H1 (cell line): ENCODE results near the gene KCNJ9. TPM values are rescaled to one million over a fixed set of nuclear protein-coding genes. Genes with fewer than 3 reads are reported as not detected.

Source experiments
- CTCF ChIA-PET: fragments of 300-600 bp; sonication (Branson Sonifier 250); formaldehyde crosslinking; loops from one replicate; lab custom pipeline; 2021; ENCODE audit not compliant: partially characterized antibody; lab: Charles Lee
- POLR2A ChIA-PET: fragments of 300-600 bp; sonication (Branson Sonifier 250); formaldehyde crosslinking; loops from one replicate; lab custom pipeline; 2021; ENCODE audit warnings: inconsistent platforms; ENCODE audit not compliant: partially characterized antibody; lab: Charles Lee
- DNase-seq, 2 experiments: peaks; one replicate each; pipeline versions ENCODE4 v3.0.0 to v3.0.0-alpha.2; 2010 to 2022; ENCODE audit warnings: low spot score in 2 of 2, low read depth in 1 of 2, mixed read lengths in 1 of 2
- FAIRE-seq: peaks from 2 replicates; lab custom pipeline; 2011; peaks lifted over from hg19 to GRCh38; lab: Jason Lieb, UNC
- H2AFZ ChIP-seq: 2 replicates; pipeline ENCODE4 v1.8.1; 2012; ENCODE audit warnings: low read length, inconsistent platforms
- H2AK5ac ChIP-seq: 2 replicates; pipeline ENCODE4 v1.6.1; 2013; ENCODE audit warnings: low read depth, low read length
- H2BK120ac ChIP-seq: replicated peaks from 2 replicates; pipeline ENCODE3; 2013; ENCODE audit warnings: low read depth, low read length, inconsistent platforms
- H2BK12ac ChIP-seq: 2 replicates; pipeline ENCODE4 v1.6.1; 2013; ENCODE audit warnings: low read depth, low read length
- H2BK15ac ChIP-seq: 2 replicates; pipeline ENCODE4 v1.6.1; 2013; ENCODE audit warnings: low read length
- H2BK20ac ChIP-seq: 2 replicates; pipeline ENCODE4 v1.6.1; 2013; ENCODE audit warnings: low read length
- H2BK5ac ChIP-seq: 2 replicates; pipeline ENCODE4 v1.6.1; 2013; ENCODE audit warnings: low read depth, low read length
- H3K14ac ChIP-seq: 2 replicates; pipeline ENCODE4 v1.6.1; 2013; ENCODE audit warnings: inconsistent platforms; ENCODE audit not compliant: insufficient read length
- H3K18ac ChIP-seq: 2 replicates; pipeline ENCODE4 v1.6.1; 2013; ENCODE audit warnings: low read length; ENCODE audit errors: extremely low read depth
- H3K23ac ChIP-seq: 2 replicates; pipeline ENCODE4 v1.6.1; 2013; ENCODE audit warnings: inconsistent platforms; ENCODE audit not compliant: insufficient read length
- H3K23me2 ChIP-seq: 2 replicates; pipeline ENCODE4 v1.6.1; 2013; ENCODE audit warnings: low read depth, low read length
- H3K27ac ChIP-seq: 2 replicates; pipeline ENCODE4 v1.6.1; 2011; ENCODE audit warnings: low read depth, low read length, inconsistent platforms
- H3K27me3 ChIP-seq, 4 experiments: replicated peaks in 1 of 4; 1 replicate in 1 of 4; 2 replicates in 3 of 4; pipeline versions ENCODE4 v1.6.1 to v1.8.1; 2011 to 2013; ENCODE audit warnings: low read length in 3 of 4, mild to moderate bottlenecking in 3 of 4, inconsistent platforms in 2 of 4, mixed read lengths in 2 of 4, moderate library complexity in 1 of 4; ENCODE audit not compliant: control insufficient read depth in 3 of 4, insufficient read depth in 3 of 4; ENCODE audit errors: extremely low read depth in 1 of 4
- H3K36me3 ChIP-seq, 4 experiments: 2 replicates each; pipeline versions ENCODE4 v1.6.1 to v1.8.1; 2011 to 2013; ENCODE audit warnings: mild to moderate bottlenecking in 4 of 4, low read length in 3 of 4, moderate library complexity in 2 of 4, control low read depth in 1 of 4, inconsistent platforms in 1 of 4; ENCODE audit not compliant: insufficient read depth in 4 of 4, control insufficient read depth in 2 of 4
- H3K4ac ChIP-seq: replicated peaks from 2 replicates; pipeline ENCODE3; 2013; ENCODE audit warnings: low read length, low read depth, mixed read lengths, inconsistent platforms; ENCODE audit not compliant: insufficient read length
- H3K4me1 ChIP-seq, 4 experiments: replicated peaks in 1 of 4; 1 replicate in 1 of 4; 2 replicates in 3 of 4; pipeline versions ENCODE4 v1.6.1 to v1.8.1; 2011 to 2013; ENCODE audit warnings: low read length in 3 of 4, inconsistent platforms in 2 of 4, mixed read lengths in 1 of 4; ENCODE audit not compliant: insufficient read depth in 4 of 4, control insufficient read depth in 3 of 4
- H3K4me2 ChIP-seq, 2 experiments: 2 replicates each; pipeline versions ENCODE4 v1.6.1 to v1.8.1; 2011 to 2013; ENCODE audit warnings: low read depth in 2 of 2, low read length in 2 of 2, control low read depth in 1 of 2, inconsistent platforms in 1 of 2, mild to moderate bottlenecking in 1 of 2; ENCODE audit not compliant: insufficient read depth in 1 of 2
- H3K4me3 ChIP-seq, 4 experiments: fragments of 200-600, 300-600 bp in 1 of 4; sonication (generic), shearing (Covaris generic), sonication (Bioruptor Twin) in 1 of 4; 2 replicates each; pipeline versions ENCODE4 v1.5.1 to v1.8.1; 2011 to 2016; ENCODE audit warnings: low read length in 4 of 4, low read depth in 3 of 4, control low read depth in 2 of 4, inconsistent platforms in 2 of 4, mild to moderate bottlenecking in 2 of 4, mixed read lengths in 1 of 4, moderate library complexity in 1 of 4; ENCODE audit not compliant: insufficient read depth in 2 of 4; ENCODE audit errors: extremely low read depth in 1 of 4
- H3K56ac ChIP-seq: replicated peaks from 2 replicates; pipeline ENCODE3; 2013; ENCODE audit warnings: low read depth, mild to moderate bottlenecking, mixed read lengths, low read length, inconsistent platforms; ENCODE audit not compliant: insufficient read length
- H3K79me1 ChIP-seq: 2 replicates; pipeline ENCODE4 v1.6.1; 2013; ENCODE audit warnings: low read depth, low read length, control low read depth
- H3K79me2 ChIP-seq, 2 experiments: 2 replicates each; pipeline versions ENCODE4 v1.6.1 to v1.8.1; 2012 to 2013; ENCODE audit warnings: low read length in 2 of 2, mild to moderate bottlenecking in 2 of 2, inconsistent platforms in 1 of 2; ENCODE audit not compliant: insufficient read depth in 2 of 2, control insufficient read depth in 1 of 2
- H3K9ac ChIP-seq, 4 experiments: replicated peaks in 1 of 4; 1 replicate in 1 of 4; 2 replicates in 3 of 4; pipeline versions ENCODE4 v1.6.1 to v1.8.1; 2011 to 2013; ENCODE audit warnings: low read depth in 3 of 4, low read length in 3 of 4, control low read depth in 2 of 4, mild to moderate bottlenecking in 2 of 4, moderate library complexity in 2 of 4, inconsistent platforms in 1 of 4; ENCODE audit errors: extremely low read depth in 1 of 4
- H3K9me3 ChIP-seq, 2 experiments: 2 replicates each; pipeline versions ENCODE4 v1.6.1 to v1.8.1; 2012 to 2013; ENCODE audit warnings: mild to moderate bottlenecking in 2 of 2, moderate library complexity in 2 of 2, control low read depth in 1 of 2, inconsistent platforms in 1 of 2, low read depth in 1 of 2, low read length in 1 of 2, mixed read lengths in 1 of 2; ENCODE audit not compliant: insufficient read depth in 2 of 2
- H4K20me1 ChIP-seq, 2 experiments: replicated peaks in 1 of 2; 2 replicates each; pipeline versions ENCODE3 to v1.8.1; 2011 to 2013; ENCODE audit warnings: inconsistent platforms in 2 of 2, low read length in 2 of 2, mild to moderate bottlenecking in 1 of 2; ENCODE audit not compliant: insufficient read depth in 2 of 2, control insufficient read depth in 1 of 2
- H4K5ac ChIP-seq: 2 replicates; pipeline ENCODE4 v1.6.1; 2013; ENCODE audit warnings: low read length, low read depth, mixed read lengths, inconsistent platforms; ENCODE audit not compliant: insufficient read length
- H4K8ac ChIP-seq: 2 replicates; pipeline ENCODE4 v1.8.0; 2013; ENCODE audit warnings: mild to moderate bottlenecking, moderate library complexity, low read length, inconsistent platforms; ENCODE audit not compliant: insufficient read depth; ENCODE audit errors: extremely low read depth
- H4K91ac ChIP-seq: replicated peaks from 2 replicates; pipeline ENCODE3; 2013; ENCODE audit warnings: low read length, mixed read lengths, inconsistent platforms; ENCODE audit not compliant: insufficient read length
- BRCA1 ChIP-seq: IDR thresholded peaks from 2 replicates; pipeline ENCODE4 v1.6.1; 2012; ENCODE audit warnings: low read depth, low read length, improper control_type of control experiment
- CHD2 ChIP-seq: IDR thresholded peaks from 2 replicates; pipeline ENCODE4 v1.6.1; 2012; ENCODE audit warnings: low read length, improper control_type of control experiment
- CTBP2 ChIP-seq: IDR thresholded peaks from 2 replicates; pipeline ENCODE4 v1.7.0; 2011; ENCODE audit warnings: borderline replicate concordance, mild to moderate bottlenecking, moderate library complexity, mixed read lengths, low read length; ENCODE audit not compliant: insufficient read depth, insufficient read length
- EGR1 ChIP-seq: IDR thresholded peaks from 2 replicates; pipeline ENCODE4 v1.6.1; 2011; ENCODE audit warnings: low read depth, low read length, borderline replicate concordance
- GTF2F1 ChIP-seq: IDR thresholded peaks from 2 replicates; pipeline ENCODE4 v1.6.1; 2012; ENCODE audit warnings: low read depth, low read length, improper control_type of control experiment, borderline replicate concordance
- KDM1A ChIP-seq: fragments of 200-600, 300-600 bp; sonication (generic); IDR thresholded peaks from 2 replicates; pipeline ENCODE4 v1.7.1; 2016; ENCODE audit warnings: mild to moderate bottlenecking, low read length, borderline replicate concordance
- KDM5A ChIP-seq: fragments of 200-600 bp; IDR thresholded peaks from 2 replicates; pipeline ENCODE4 v1.7.1; 2012; ENCODE audit warnings: mild to moderate bottlenecking, low read length, inconsistent platforms, mixed read lengths
- NANOG ChIP-seq: IDR thresholded peaks from 2 replicates; pipeline ENCODE4 v1.6.1; 2011; ENCODE audit warnings: low read length, low read depth, mild to moderate bottlenecking, inconsistent platforms; ENCODE audit not compliant: insufficient read depth, poor library complexity, severe bottlenecking
- polyA plus RNA-seq, 7 experiments: library from polyadenylated mRNA; depleted of rRNA in 3 of 7; stranded (reverse) in 5 of 7; unstranded in 2 of 7; fragments of >200 nt in 5 of 7; fragments of 200-250 nt in 2 of 7; gene quantifications; 1 replicate in 5 of 7; 2 replicates in 1 of 7; 4 replicates in 1 of 7; pipeline versions ENCODE4 v1.2.1 to v1.2.3, GENCODE V29; 2011 to 2013; ENCODE audit warnings: missing spikeins in 2 of 7, mixed read lengths in 2 of 7
- total RNA-seq: library from RNA; stranded (reverse); fragmentation: NEBNext Ultra II Directional; extraction: Animal tissue kit (Norgen Biotek cat#: 25700); gene quantifications from 2 replicates; pipeline ENCODE4 v1.2.1, GENCODE V29; 2021

Gene KCNJ9
- total and polyA plus RNA-seq, 2 of the 8 experiments (the other 6 are each of a cell fraction or from before 2014, with no cell fraction given): 0.02 to 0.13 TPM

DNA sequence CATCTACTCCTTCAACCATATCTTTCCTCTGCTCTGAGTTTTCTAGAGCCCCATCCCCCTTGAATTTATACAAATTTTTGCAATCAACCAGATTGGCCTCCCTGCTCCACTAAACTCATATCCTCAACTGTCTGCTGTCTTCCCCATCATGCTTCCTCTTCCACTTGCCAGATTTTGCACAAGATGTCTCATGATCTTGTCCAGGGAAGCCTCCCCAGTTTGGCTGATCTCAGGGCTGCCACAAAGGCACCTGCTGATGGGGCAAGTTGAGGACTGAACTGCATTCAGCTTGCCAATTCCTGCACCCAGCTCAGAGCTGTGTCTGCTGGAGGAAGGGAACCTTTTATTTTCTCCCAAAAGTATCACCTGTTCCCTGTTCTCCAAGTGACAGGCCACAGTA is 3.9 kb upstream of the KCNJ9 start:
- no peak overlapping the region for H4K91ac ChIP-seq
- H4K5ac ChIP-seq: no peak overlapping the region
- H2BK120ac ChIP-seq: no peak overlapping the region
- no peaks in the 10 kb centered on the region for H3K79me1 ChIP-seq
- no peak overlapping the region for H3K27ac ChIP-seq
- no peak overlapping the region for H3K18ac ChIP-seq
- CTCF ChIA-PET: interaction anchor here (0.7 to 50.1 kb wide), 18 partner anchors 3 to 299 kb away, joined by 3 to 1874 read pairs (median 8); partner anchors contain the start of genes ATP1A4, IGSF8, KCNJ10 and KCNJ9
- no peak overlapping the region for H2AK5ac ChIP-seq
- no peak for DNase-seq
- no peak overlapping the region for H2BK12ac ChIP-seq
- H2BK15ac ChIP-seq: no peak overlapping the region
- no peak overlapping the region for H3K23ac ChIP-seq
- no peak for FAIRE-seq
- no peak overlapping the region for H3K4me2 ChIP-seq
- TF ChIP-seq CTBP2 (no peak), NANOG (no peak), BRCA1 (no peak), KDM5A (no peak), GTF2F1 (no peak), KDM1A (no peak), EGR1 (no peak), CHD2 (no peak)
- no peaks in the 10 kb centered on the region for H3K9me3 ChIP-seq
- no peak overlapping the region for H3K9ac ChIP-seq
- no peaks in the 10 kb centered on the region for H3K36me3 ChIP-seq
- no peak overlapping the region for H3K4me3 ChIP-seq
- no peak overlapping the region for H3K56ac ChIP-seq
- H3K4me1 ChIP-seq: no peaks in the 10 kb centered on the region
- 0 out of 2 replicates have a peak overlapping the region, but pooled peaks have one; percentile 21 for H2BK20ac ChIP-seq
- no peak overlapping the region for H3K14ac ChIP-seq
- no peak overlapping the region for H2BK5ac ChIP-seq
- H2AFZ ChIP-seq: no peak overlapping the region
- no peaks in the 10 kb centered on the region for H3K23me2 ChIP-seq
- H3K27me3 ChIP-seq: peaks cover 0 to 22% (median 10%) of the 10 kb centered on the region in 4 experiments; a peak in 6 of 7 replicates
- H4K8ac ChIP-seq: no peak overlapping the region
- POLR2A ChIA-PET: interaction anchor here (1.2 to 1.7 kb wide), 2 partner anchors 8 to 18 kb away, joined by 3 to 4 read pairs; no protein-coding TSS in a partner anchor
- no peak overlapping the region for H3K4ac ChIP-seq
- H3K79me2 ChIP-seq: no peaks in the 10 kb centered on the region
- no peaks in the 10 kb centered on the region for H4K20me1 ChIP-seq
